ENCODE measurements around the gene IGFLR1.
"Not testable (repeated sequence)": the region's sequence is repeated elsewhere in the genome, so short reads cannot be mapped to it uniquely, and the experiment has no call there.

IGFLR1 gene

GRCh38 chr19:35727053-35727955 lies 14.9 kb downstream of the IGFLR1 start:
- no peak overlapping the region for H3K27ac ChIP-seq
- no peak for TF ChIP-seq CTCF (conservative IDR thresholded peaks at IDR 0.05)
- TF ChIP-seq ZFX (IDR thresholded peaks at IDR 0.05), result no peak

GRCh38 chr19:35725216-35725861 lies 16.9 kb downstream of the IGFLR1 start:
- H3K27ac ChIP-seq, result no peak overlapping the region
- no peak for TF ChIP-seq ZFX (IDR thresholded peaks at IDR 0.05)
- no peak for TF ChIP-seq CTCF (conservative IDR thresholded peaks at IDR 0.05)

GRCh38 chr19:35724560-35724959 lies 17.7 kb downstream of the IGFLR1 start:
- H3K27ac ChIP-seq, result no peak overlapping the region
- TF ChIP-seq CTCF (conservative IDR thresholded peaks at IDR 0.05) (no peak), ZFX (IDR thresholded peaks at IDR 0.05) (no peak)

- not testable (repeated sequence) for H3K27ac ChIP-seq
Observed at GRCh38 chr19:35724132-35724531, 18.1 kb downstream of the IGFLR1 start.

- H3K27ac ChIP-seq, result no peak overlapping the region
- TF ChIP-seq CTCF (conservative IDR thresholded peaks at IDR 0.05) (no peak), ZFX (IDR thresholded peaks at IDR 0.05) (no peak)
Observed at GRCh38 chr19:35723671-35724070, 18.6 kb downstream of the IGFLR1 start.

GRCh38 chr19:35722897-35723296 lies 19.4 kb downstream of the IGFLR1 start:
- no peak for TF ChIP-seq CTCF (conservative IDR thresholded peaks at IDR 0.05)
- no peak for TF ChIP-seq ZFX (IDR thresholded peaks at IDR 0.05)
- H3K27ac ChIP-seq, result no peak overlapping the region

- no peak overlapping the region for H3K27ac ChIP-seq
- no peak for TF ChIP-seq CTCF (conservative IDR thresholded peaks at IDR 0.05)
- TF ChIP-seq ZFX (IDR thresholded peaks at IDR 0.05), result no peak
Observed at GRCh38 chr19:35722461-35722860, 19.8 kb downstream of the IGFLR1 start.

All from C4-2B (cell line).